Pancreas (tissue), 10 donors: ENCODE results near the gene STK17A. TPM values are rescaled to one million over a fixed set of nuclear protein-coding genes. Genes with fewer than 3 reads are reported as not detected.

Experiments used
- ATAC-seq, 4 donors: fragments of 200-7000 bp; cut with Tn5 transposase; one replicate each; pipeline versions ENCODE4 v1.8.0 to v1.9.1; 2020; ENCODE audit warnings: mild to moderate bottlenecking in 4 of 4, moderate library complexity in 4 of 4
- DNase-seq, 6 donors: peaks; one replicate each; pipeline ENCODE4 v3.0.0-alpha.2; 2020
- FAIRE-seq: peaks from 2 replicates; lab custom pipeline; 2012; peaks lifted over from hg19 to GRCh38; lab: Jason Lieb, UNC
- H3K27ac ChIP-seq, 4 donors: fragments of 200-600 bp; sonication (generic); 1 replicate in 3 of 4; 2 replicates in 1 of 4; pipeline versions ENCODE4 v1.5.0 to v1.8.0; 2020
- H3K27me3 ChIP-seq, 4 donors: fragments of 200-600 bp; one replicate each; pipeline ENCODE4 v1.8.0; 2021
- H3K36me3 ChIP-seq, 3 donors: fragments of 200-600 bp; sonication (generic) in 1 of 3; one replicate each; pipeline versions ENCODE4 v1.5.0 to v1.8.0; 2020 to 2021
- H3K4me1 ChIP-seq, 3 donors: fragments of 200-600 bp; one replicate each; pipeline ENCODE4 v1.8.0; 2021
- H3K4me3 ChIP-seq, 4 donors: fragments of 200-600 bp; sonication (generic) in 2 of 4; one replicate each; pipeline versions ENCODE4 v1.5.0 to v1.8.0; 2020 to 2021
- H3K9me3 ChIP-seq, 4 donors: fragments of 200-600 bp; one replicate each; pipeline ENCODE4 v1.8.0; 2021
- WGBS, 2 donors: extraction: QIAGEN DNeasy Blood & Tissue Kit; methylation state at CpG; one replicate each; pipeline ENCODE4 v1.1.7; 2013; 5-methylcytosine and 5-hydroxymethylcytosine counted together
- intact Hi-C, 3 donors: fragments of 100-400 bp; cut with DNase I; formaldehyde crosslinking; loops; one replicate each; pipeline versions ENCODE4 v1.11.1 to v1.14.2; 2022
- polyA plus RNA-seq, 2 donors: library from polyadenylated mRNA; stranded (reverse); fragments of 200-250 nt; gene quantifications; one replicate each; pipeline ENCODE4 v1.2.3, GENCODE V29; 2013
- total RNA-seq, 6 donors: library from RNA; stranded (reverse); fragmentation: NEBNext Ultra II Directional in 4 of 6; extraction: Animal tissue kit (Norgen Biotek cat#: 25700) in 4 of 6; gene quantifications; one replicate each; pipeline versions ENCODE4 v1.2.1 to v1.2.4, GENCODE V29; 2021 to 2023
- TF ChIP-seq, protein P1 (sequence below), 4 donors: fragments of 200-600 bp; sonication (generic) in 3 of 4; IDR thresholded peaks; one replicate each; pipeline versions ENCODE4 v1.5.0 to v1.8.0; 2021; ENCODE audit warnings: antibody characterized with exemption in 4 of 4
- donor health status: healthy with polysubstance abuse.
- donor health status: DM: no; HTN: no; CAD: no; lungs with moderate emphysema.
- donor health status: DM: no; HTN: no; CAD: no.
- donor health status: control.
- donor health status: control.
- donor health status: Bipolar disorder and iron deficiency.
- donor health status: DM: yes; HTN: yes; CAD: no.
- donor health status: DM: no; HTN: no; CAD: no.
- donor health status: DM: no; HTN: no; CAD: no.
- donor health status: DM: yes; HTN: yes; CAD: no.

The STK17A gene
- total and polyA plus RNA-seq, 8 donors = 7.0 to 19.3 (median 11.2) TPM

GRCh38 chr7:43562383-43562782, 20.5 kb upstream of the STK17A start:
- peaks cover 0 to 7% (median 0%) of the 10 kb centered on the region in 4 donors for H3K27me3 ChIP-seq
- 84 to 96% methylated on average over 3 of the region's 3 CpGs for WGBS, 2 donors

DNA sequence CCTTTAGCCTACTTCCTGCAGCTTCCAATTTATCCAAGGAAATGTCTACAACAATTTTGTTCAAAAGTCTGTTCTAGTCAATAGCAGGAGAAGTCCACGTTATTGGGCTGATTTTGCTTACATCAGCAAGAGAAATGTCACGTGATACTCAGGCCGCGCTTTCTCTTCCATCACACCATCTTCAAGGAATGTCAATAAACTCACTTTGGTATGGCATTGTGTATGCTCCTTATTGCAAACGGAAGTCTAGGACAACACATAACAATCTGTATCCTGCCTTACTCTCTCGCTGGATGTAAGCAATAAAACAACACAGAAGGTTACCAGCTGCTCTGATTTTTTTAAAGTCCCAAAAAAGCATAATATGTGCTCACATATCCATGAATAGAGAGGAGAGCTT, 17.1 kb upstream of the STK17A start:
- ATAC-seq (no peak), FAIRE-seq (no peak), DNase-seq (no peak)
- WGBS, 2 donors = 62 to 69% methylated on average over 6 of the region's 6 CpGs
- TF ChIP-seq, protein P1, sequence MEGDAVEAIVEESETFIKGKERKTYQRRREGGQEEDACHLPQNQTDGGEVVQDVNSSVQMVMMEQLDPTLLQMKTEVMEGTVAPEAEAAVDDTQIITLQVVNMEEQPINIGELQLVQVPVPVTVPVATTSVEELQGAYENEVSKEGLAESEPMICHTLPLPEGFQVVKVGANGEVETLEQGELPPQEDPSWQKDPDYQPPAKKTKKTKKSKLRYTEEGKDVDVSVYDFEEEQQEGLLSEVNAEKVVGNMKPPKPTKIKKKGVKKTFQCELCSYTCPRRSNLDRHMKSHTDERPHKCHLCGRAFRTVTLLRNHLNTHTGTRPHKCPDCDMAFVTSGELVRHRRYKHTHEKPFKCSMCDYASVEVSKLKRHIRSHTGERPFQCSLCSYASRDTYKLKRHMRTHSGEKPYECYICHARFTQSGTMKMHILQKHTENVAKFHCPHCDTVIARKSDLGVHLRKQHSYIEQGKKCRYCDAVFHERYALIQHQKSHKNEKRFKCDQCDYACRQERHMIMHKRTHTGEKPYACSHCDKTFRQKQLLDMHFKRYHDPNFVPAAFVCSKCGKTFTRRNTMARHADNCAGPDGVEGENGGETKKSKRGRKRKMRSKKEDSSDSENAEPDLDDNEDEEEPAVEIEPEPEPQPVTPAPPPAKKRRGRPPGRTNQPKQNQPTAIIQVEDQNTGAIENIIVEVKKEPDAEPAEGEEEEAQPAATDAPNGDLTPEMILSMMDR (IDR thresholded peaks at IDR 0.05) = no peak
- intact Hi-C loops = no loop called here
- Histone ChIP-seq H3K9me3 (no peaks in the 10 kb centered on the region), H3K36me3 (no peaks in the 10 kb centered on the region), H3K27ac (no peak overlapping the region), H3K4me3 (no peak overlapping the region), H3K4me1 (no peaks in the 10 kb centered on the region), H3K27me3 (peaks cover 0 to 7% (median 0%) of the 10 kb centered on the region in 4 donors)

More at GRCh38 chr7:43562383-43562782, 20.5 kb upstream of the STK17A start:
- Histone ChIP-seq H3K4me1 (no peaks in the 10 kb centered on the region), H3K27ac (no peak overlapping the region), H3K36me3 (no peaks in the 10 kb centered on the region), H3K4me3 (no peak overlapping the region), H3K9me3 (no peaks in the 10 kb centered on the region)
- TF ChIP-seq, protein P1 (IDR thresholded peaks at IDR 0.05) = no peak
- intact Hi-C loops = no loop called here
- DNase-seq (no peak), ATAC-seq (no peak), FAIRE-seq (no peak)

- FAIRE-seq (no peak), ATAC-seq (no peak), DNase-seq (no peak)
- Histone ChIP-seq H3K4me1 (no peaks in the 10 kb centered on the region), H3K9me3 (no peaks in the 10 kb centered on the region), H3K27me3 (peaks cover 0 to 5% (median 0%) of the 10 kb centered on the region in 4 donors), H3K27ac (no peak overlapping the region), H3K4me3 (no peak overlapping the region), H3K36me3 (no peaks in the 10 kb centered on the region)
- intact Hi-C loops = no loop called here
- TF ChIP-seq, protein P1 (IDR thresholded peaks at IDR 0.05) = no peak
- WGBS, 2 donors = 72 to 80% methylated on average over 6 of the region's 6 CpGs
Observed at GRCh38 chr7:43568529-43568928, 14.4 kb upstream of the STK17A start.

- Histone ChIP-seq H3K9me3 (no peaks in the 10 kb centered on the region), H3K4me1 (no peaks in the 10 kb centered on the region), H3K27me3 (no peaks in the 10 kb centered on the region), H3K36me3 (no peaks in the 10 kb centered on the region), H3K4me3 (no peak overlapping the region), H3K27ac (no peak overlapping the region)
- DNase-seq = no peak
- FAIRE-seq = no peak
- intact Hi-C loops = no loop called here
- ATAC-seq = no peak
- WGBS, 2 donors = 79% methylated on average over 4 of the region's 4 CpGs
- TF ChIP-seq, protein P1 (IDR thresholded peaks at IDR 0.05) = no peak
Observed at GRCh38 chr7:43569424-43569823, 13.5 kb upstream of the STK17A start.

DNA sequence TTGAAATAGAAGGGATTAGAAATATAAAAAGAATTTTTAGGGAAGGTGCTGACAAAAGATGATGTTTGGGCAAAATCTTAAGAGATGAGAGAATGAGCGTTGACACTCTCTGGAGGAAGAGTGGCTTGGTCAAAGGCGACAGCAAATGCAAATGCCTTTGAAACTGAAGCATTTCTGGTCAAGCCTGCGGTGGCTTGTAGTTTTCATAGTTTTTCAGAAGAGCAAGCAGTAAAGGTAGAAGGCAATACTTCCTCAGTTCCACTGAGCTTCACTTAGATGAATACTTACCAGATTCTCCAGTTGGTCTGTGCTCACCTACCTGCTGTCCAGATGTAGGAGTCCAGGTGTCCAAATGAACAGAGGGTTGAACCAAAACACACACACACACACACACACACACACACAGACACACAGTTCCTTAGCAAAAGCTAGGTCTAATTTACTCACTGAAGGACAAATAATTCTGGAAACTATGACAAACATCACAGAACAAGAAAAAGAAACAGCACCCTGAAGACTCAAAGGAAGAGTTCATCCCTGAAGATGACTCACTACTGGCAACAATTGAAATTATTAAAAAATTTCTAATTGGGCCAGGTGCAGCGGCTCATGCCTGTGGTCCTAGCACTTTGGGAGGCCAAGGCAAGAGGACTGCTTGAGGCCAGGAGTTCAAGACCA, 12.1 kb upstream of the STK17A start:
- Histone ChIP-seq H3K27me3 (no peaks in the 10 kb centered on the region), H3K9me3 (no peaks in the 10 kb centered on the region), H3K4me3 (no peak overlapping the region), H3K36me3 (no peaks in the 10 kb centered on the region), H3K4me1 (no peaks in the 10 kb centered on the region), H3K27ac (no peak overlapping the region)
- no peak for FAIRE-seq
- intact Hi-C loops = loop anchor here in 1 of 3 donors (10.0 kb wide), 1 partner anchor 274 kb away; no protein-coding TSS in a partner anchor
- TF ChIP-seq, protein P1 (IDR thresholded peaks at IDR 0.05) = no peak
- DNase-seq = no peak
- WGBS, 2 donors = 84 to 92% methylated on average over 4 of the region's 4 CpGs
- no peak for ATAC-seq
